HG03521 (cell line): Measurements from ENCODE around the gene KIDINS220.
"Not testable (repeated sequence)": the region's sequence is repeated elsewhere in the genome, so short reads cannot be mapped to it uniquely, and the experiment has no call there.

ENCODE experiments used
- ATAC-seq: cut with Tn5 transposase; IDR thresholded peaks from one replicate; pipeline ENCODE4 v1.9.1; 2021; ENCODE audit warnings: mild to moderate bottlenecking, moderate library complexity; ENCODE audit not compliant: unreplicated experiment

The KIDINS220 gene

DNA sequence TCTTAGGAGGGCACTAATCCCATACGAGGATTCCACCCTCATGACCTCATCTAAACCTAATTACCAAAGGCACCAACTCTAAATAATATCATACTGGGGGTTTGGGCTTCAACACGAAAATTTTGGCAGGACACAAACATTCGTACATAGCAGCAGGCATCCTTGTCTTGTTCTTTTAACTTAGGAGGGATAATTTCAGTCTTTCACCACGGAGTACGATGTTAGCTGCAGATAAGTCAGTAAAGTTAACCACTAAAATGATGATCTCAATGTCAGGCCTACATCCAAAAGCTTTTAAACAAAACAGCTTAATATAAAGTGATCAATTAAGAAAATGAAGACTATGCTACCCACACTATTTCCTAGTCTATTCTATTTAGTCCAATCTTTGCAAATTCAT lies 80.7 kb downstream of the KIDINS220 start:
- no peak for ATAC-seq

DNA sequence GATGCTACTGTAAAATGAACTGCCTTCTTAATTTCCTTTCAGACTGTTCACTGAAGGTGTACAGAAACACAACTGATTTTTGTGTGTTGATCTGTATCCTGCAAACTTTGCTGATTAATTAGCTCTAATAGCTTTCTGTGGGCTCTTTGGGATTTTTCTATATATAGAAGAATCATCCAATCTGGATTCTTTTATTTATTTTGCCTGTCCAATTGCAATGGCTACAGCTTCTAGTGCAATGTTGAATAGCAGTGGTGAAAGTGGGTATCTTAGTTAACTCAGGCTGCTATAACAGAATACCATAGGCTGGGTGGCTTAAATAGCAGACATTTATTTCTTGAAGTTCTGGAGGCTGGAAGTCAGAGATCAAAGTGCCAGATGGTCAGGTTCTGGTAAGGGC lies 81.2 kb downstream of the KIDINS220 start:
- no peak for ATAC-seq

DNA sequence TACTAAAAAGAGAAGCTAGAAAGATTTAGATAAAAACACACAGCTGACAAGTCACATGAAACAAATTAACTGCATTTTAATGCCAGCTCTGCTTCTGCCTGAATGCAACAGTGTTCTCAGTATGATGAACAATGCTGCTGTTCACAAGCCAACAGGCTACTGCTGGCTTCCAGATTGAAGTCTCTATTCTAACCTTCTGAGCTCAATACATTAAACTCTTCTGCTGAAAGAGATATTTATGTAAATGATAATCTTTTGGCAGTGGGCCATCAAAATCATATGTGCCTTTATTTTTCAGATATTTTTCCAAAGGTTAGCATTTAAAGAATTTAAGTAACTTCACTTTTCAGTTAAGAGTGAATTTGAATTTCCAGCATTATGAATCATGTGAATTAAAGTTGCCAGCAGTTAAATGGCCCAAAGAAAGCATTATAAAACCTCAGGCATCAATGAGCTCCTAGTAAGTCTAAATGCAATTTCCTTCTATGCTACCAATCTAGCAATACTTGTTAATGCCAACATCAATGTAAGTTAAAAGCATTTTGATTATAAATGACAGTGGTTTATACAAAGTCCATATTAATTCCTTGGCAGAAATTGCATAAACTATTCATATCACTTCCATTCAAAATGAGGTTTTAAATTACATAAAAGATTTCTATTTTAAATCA lies 83.2 kb downstream of the KIDINS220 start:
- ATAC-seq, result no peak

DNA sequence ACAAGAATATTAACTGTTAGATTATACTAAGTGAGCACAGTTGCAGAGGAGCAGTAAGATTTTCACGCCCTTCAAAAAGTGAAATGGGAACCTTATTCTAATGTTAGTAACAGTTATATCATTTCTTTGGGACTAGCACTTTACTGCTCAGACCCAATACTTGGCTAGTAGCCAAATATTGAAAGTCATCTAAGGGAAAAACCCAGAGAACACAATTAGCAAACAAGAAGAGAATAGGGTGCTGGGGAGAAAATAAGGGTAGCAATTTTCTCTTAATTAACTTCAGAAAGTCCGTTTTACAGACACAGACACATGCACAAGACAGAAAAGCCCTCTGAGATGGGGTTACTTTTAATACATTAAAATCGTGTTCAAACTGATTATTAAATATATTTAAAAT lies 83.8 kb downstream of the KIDINS220 start:
- ATAC-seq, result no peak

DNA sequence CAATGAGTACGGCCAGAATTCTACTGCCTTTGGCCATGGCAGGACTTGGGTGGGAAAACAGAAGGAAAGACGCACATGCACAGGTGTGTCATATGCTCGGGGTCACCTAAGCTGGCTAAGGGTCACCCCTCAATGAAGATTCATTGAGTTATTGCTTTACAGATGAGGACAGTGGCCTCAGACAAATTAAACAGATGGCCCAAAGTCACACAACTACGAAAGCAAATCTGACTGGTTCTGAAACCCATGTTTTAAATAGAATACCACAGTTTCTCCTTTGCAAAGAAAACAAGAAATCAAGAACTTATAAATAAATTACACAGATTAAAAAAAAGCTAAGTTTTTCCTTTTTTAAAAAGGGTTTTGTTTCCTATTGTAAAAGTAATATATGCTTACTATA lies 85.0 kb downstream of the KIDINS220 start:
- ATAC-seq, result peak; percentile 53

DNA sequence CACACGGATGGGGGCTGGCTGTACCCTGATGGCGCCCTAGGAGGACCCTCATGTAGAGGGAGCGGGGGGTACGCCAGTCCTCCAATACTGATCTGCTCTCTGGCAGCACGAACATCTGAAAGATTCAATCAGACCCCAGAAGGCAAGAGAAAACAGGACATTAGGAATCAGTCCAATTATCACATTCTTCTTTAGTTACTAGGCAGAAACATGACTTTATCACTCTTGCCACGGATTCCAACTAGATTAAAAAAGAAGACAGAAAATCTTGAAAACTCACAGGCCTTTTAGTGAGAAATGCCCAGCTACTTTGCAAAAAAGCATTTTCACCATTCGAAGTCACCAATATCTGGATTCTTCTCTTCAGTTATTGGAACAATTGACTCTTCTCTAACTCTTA lies 87.2 kb downstream of the KIDINS220 start:
- no peak for ATAC-seq

- ATAC-seq, result no peak
Measured at GRCh38 chr2:8743261-8743660, 94.2 kb downstream of the KIDINS220 start.

DNA sequence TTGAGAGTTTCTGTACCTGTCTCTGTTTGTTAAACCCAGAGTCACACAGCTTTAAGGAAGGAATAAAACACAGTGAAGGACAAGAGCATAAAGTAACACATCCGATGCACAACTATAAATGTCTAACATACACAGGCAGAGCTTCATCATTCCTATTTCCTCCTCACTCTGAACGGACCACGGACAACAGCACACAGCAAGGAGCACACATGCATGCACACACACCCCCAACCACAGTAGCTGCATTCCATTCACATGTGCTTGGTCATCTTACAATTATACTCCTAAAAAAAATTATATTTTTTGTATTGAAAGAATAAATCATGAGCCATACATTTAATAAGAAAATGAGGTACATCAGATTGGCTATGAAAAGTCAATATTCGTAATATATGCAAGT lies 97.3 kb downstream of the KIDINS220 start:
- ATAC-seq, result no peak

- no peak for ATAC-seq
Measured at GRCh38 chr2:8737571-8738175, 99.7 kb downstream of the KIDINS220 start.

GRCh38 chr2:8732601-8733000 lies 104.8 kb downstream of the KIDINS220 start:
- ATAC-seq, result no peak

- no peak for ATAC-seq
Measured at GRCh38 chr2:8729939-8730338, 107.5 kb downstream of the KIDINS220 start.

GRCh38 chr2:8729101-8729500 lies 108.3 kb downstream of the KIDINS220 start:
- ATAC-seq, result not testable (repeated sequence)

DNA sequence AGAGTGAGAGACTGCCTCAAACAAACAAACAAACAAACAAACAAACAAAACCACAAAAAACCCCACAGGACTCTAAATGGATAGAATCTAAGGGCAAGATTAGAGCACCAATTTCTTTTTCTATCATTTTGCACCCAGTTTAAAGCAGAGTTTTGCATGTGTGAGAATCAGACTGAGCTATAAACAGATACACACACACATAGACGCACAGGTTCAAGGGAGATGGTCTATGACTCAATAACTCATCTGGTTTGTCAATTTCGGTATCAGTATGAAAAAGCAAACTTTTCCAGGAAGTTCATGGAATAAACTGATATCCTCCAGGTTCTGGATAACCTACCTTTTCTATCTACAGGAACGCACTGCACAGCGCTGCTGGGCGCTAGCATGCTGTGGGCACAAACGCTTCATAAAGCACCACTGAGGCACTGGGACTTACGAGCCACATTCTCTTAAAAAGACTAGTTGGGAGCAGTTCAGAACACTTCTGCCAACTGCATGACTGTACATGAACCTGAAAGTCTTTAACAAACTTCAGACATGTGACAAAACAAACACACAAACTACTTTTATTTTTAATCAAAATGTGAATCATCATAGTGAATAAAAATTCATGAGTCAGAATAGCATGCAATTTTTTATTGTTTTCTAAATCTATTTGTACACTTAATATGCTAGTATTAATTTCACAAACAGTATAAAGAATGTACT lies 109.0 kb downstream of the KIDINS220 start:
- no peak for ATAC-seq

- no peak for ATAC-seq
Measured at GRCh38 chr2:8725838-8726237, 111.6 kb downstream of the KIDINS220 start.

DNA sequence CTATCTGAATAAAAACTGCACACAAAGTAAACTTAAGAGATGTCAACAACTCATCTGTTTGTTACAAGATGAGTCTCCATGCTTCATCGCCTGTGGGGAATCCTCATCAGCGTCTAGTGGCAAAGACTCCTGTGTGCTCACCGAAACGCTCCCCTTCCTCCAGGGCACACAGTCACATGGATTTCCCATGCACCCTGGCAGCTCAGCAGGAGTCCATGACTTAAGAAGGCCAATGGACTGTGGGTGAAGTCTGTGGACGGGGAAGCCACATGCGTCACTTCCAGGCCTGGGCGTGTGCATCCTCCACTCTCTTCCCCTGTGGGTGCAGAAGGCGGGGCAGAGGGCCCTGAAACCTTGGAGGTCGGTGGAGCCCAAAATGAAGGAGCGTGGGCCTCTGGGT lies 114.4 kb downstream of the KIDINS220 start:
- ATAC-seq, result no peak

DNA sequence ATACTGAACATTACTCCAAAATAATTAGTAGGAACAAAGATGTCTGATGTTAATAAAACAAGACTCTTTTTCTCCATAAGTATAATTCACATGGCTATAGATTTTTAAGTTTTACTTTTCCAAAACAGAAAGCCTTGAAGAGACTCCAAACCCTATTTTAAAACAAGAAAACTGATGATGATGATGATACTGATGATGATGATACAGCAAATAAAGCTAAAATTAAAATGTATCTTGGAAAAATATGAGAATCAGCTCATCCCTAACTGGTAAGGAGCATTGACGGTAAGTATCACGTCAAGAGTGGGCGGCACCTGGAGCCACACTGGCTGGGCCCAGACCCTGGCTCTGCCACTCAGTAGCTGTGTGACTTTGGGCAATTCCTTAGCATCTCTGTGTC lies 116.0 kb downstream of the KIDINS220 start:
- ATAC-seq, result no peak

- no peak for ATAC-seq
Measured at GRCh38 chr2:8720741-8721140, 116.7 kb downstream of the KIDINS220 start.

- ATAC-seq, result no peak
Measured at GRCh38 chr2:8719528-8719927, 117.9 kb downstream of the KIDINS220 start.

DNA sequence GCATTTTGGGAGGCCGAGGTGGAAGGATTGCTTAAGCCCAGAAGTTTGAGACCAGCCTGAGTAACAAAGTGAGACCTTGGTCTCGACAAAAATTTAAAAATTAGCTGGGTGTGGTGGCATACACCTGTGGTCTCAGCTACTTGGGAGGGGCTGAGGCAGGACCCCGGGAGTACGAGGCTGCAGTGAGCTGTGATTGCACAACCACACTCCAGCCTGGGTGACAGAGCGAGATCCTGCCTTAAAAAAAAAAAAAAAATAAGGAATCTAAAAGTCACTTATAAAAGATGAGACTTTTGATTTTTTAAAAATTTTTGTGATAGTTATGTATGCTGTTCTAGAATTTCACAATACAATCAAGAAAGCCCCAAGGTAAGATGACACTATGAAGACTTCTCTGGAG lies 122.4 kb downstream of the KIDINS220 start:
- no peak for ATAC-seq

DNA sequence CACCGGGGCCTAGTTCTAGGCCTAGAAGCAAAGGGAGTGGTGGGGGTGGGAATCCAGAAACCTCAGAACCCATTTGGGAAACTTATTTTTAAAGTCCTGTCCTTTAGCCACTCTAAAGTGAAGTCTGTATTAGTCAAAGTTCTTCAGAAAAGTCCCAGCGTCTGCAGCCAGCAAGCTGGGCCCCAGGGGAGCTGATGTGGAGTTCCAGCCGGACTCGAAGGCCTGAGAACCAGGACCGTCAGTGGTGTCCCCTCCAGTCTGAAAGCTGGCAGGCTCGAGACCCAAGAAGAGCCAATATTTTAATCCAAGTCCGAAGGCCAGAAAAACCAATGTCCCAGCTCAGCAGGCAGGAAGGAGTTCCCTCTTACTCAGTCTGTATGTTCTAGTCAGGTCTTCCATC lies 123.1 kb downstream of the KIDINS220 start:
- ATAC-seq, result no peak

GRCh38 chr2:8710951-8711350 lies 126.5 kb downstream of the KIDINS220 start:
- ATAC-seq, result no peak

GRCh38 chr2:8709611-8710010 lies 127.8 kb downstream of the KIDINS220 start:
- ATAC-seq, result no peak
